ENCODE results near the gene ERC1.
"Not testable (repeated sequence)": the region's sequence is repeated elsewhere in the genome, so short reads cannot be mapped to it uniquely, and the experiment has no call there.

The ERC1 gene

GRCh38 chr12:1198854-1199253 lies 207.8 kb downstream of the ERC1 start:
- not testable (repeated sequence) for DNase-seq

- DNase-seq, result no peak
These were observed 208.7 kb downstream of the ERC1 start for GRCh38 chr12:1199700-1200099.

GRCh38 chr12:1201030-1201429 lies 210.0 kb downstream of the ERC1 start:
- DNase-seq, result no peak

- no peak for DNase-seq
These were observed 210.9 kb downstream of the ERC1 start for GRCh38 chr12:1201886-1202285.

GRCh38 chr12:1203735-1204019 lies 212.7 kb downstream of the ERC1 start:
- DNase-seq, result no peak

DNA sequence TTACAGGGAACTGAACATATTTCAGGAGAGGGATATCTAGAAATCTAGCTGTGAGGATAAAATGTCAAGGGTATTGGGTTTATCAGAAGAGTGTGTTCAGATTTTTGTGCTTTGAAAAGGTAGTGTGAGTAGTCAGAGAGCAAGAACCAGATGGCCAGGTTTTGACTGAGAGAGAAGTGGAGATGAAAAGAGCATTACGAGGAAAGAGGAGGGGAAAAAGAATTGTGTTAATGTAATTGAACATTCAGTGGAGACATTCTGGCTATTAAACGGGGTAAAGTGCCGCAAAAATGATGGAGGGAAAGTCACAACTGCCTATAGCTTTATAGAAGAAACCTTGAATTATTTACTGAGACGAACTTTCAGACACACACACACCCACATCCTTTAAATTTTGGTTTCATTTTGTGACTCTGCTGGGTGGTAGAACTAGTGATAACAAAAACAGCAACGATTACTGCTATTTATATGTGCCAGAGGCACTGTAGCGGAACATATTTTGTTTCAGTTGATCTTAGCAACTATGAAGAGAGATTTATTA lies 213.6 kb downstream of the ERC1 start:
- no peak for DNase-seq

GRCh38 chr12:1205512-1206060 lies 214.6 kb downstream of the ERC1 start:
- DNase-seq, result no peak

GRCh38 chr12:1206118-1206734 lies 215.2 kb downstream of the ERC1 start:
- no peak for DNase-seq

DNA sequence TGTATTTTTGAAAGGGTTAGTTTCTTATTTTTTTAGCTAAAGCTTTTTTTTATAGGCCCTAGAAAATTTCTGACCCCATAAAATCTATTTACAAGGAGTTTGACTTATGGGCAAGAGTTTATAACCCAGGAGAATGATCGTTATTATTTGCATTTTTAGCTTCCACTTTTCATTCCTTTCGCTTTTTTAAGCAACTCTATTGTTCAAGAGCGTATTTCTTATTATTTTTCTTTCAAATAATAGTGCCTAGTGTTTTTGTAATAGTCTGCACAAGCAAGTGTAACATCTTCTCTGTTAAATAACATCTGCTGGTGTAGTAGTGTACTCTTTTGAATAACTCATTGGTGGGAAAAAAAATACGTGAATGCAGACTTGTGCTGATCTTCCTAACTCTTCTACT lies 216.3 kb downstream of the ERC1 start:
- no peak for DNase-seq

- DNase-seq, result not testable (repeated sequence)
These were observed 217.7 kb downstream of the ERC1 start for GRCh38 chr12:1208719-1209118.

DNA sequence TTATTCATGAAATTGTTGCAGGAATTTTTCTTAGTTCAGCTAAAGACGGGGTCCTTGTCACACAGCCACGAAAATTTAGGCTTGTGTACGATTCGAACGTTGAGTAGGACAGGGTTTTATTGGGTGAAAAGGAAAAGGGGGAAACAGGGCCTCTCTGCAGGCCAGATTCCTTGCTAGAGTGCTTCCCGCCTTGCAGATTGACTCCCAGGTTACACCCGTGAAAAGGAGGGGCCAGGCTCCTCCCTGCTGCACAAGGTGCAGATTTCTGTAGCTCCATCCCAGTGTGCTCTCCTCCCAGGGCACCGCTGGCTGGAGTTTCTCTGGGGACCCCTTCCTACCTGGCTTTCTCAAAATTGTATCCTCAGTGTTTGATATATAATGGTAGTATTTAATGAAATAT lies 221.5 kb downstream of the ERC1 start:
- DNase-seq, result no peak

GRCh38 chr12:1213205-1213604 lies 222.2 kb downstream of the ERC1 start:
- DNase-seq, result no peak

- DNase-seq, result no peak
These were observed 222.7 kb downstream of the ERC1 start for GRCh38 chr12:1213618-1214205.

DNA sequence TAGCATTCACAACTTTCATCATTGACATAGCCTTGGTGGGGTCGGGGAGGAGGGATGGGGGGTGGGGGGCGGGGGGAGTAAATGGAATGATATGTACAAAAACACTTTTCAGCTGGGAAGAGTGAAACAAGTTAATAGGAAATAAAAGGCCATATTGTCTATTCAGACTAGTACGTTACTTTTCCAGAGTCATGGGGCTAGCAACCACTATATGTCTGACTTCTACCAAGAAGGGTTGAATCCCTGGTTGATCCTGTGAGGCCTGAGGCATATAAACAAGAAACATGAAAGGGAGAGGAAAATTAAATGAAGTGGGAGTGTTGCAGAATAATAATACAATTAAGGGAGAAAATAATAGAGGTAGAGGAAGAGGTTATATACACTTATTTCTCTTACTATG lies 225.5 kb downstream of the ERC1 start:
- DNase-seq, result no peak

DNA sequence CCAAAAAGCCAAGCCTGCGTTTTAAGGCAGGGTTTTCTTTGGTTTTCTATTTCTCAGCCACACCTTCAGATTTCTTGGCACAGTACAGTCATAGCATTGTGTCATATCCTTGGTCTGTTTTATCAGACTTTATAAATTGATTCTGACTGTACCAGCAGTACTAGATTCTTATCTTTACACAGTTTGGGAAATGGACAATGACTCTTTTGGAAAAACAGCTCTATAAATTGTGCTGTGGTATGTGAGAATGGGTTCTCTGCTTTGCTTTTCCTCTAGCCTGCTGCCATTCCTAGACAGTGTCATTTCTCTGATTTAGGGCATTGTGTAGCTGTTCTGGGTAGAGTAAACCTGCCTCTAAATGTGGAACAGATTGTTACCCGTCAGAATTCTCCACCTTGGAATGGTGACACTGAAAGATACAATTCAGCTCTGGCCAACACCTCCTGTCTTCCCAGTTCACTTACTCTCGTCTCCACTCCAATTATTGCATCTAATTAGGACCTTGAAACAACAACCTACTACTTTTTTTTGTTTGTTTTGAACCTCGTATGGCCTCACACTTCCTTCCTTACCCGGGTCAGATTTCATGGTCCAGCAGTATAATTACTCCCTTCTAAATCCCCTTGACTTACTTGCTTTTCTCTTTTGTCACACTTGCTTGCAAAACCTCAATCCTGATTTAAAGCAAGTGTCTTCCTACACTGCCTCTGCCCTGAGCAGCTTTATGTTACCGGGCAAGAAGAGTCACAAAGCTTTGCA lies 226.3 kb downstream of the ERC1 start:
- DNase-seq, result no peak

- DNase-seq, result no peak
These were observed 227.3 kb downstream of the ERC1 start for GRCh38 chr12:1218369-1218768.

DNA sequence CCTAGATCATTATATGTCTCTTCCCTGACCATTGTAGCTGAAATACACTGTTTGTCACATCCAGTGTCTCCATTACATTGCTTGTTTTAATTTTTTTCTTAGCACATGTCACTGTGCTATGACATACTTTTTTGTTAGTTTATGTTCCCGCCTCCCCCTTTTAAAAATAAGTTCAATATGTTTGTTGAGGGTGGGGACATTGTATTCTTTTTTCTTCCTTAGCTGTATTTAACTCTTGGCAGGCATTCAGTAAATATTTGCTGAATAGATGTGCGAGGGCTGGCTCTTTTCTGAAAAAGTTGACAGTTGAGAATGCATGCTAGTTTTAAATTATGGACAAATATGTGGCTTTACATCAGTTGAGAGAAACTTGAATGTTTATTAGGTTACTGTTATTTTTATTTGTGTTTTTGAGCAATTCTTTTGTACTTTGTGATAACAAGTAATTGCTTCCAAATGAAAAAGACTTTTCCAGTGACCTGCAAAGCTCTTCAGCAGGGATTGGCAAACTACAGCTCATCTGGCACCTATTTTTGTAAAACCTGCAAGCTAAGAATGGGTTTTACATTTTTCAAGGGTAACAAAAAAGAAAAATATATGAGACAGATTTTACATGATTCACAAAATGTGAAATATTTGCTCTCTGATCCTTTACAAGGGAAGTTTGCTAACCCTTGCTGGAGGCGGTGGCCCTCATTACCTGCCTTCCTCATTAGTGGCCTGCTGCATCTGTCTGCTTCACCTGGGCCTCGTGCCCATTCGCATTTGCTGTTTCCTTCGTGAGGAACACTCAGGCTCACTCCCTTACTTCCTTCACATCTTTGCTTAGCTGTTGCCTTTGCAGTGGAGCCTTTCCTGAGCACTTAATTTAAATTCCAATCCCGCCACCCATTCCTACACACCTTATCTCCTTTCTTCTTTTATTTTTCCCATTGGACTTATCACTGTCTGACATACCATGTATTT lies 229.4 kb downstream of the ERC1 start:
- no peak for DNase-seq

DNA sequence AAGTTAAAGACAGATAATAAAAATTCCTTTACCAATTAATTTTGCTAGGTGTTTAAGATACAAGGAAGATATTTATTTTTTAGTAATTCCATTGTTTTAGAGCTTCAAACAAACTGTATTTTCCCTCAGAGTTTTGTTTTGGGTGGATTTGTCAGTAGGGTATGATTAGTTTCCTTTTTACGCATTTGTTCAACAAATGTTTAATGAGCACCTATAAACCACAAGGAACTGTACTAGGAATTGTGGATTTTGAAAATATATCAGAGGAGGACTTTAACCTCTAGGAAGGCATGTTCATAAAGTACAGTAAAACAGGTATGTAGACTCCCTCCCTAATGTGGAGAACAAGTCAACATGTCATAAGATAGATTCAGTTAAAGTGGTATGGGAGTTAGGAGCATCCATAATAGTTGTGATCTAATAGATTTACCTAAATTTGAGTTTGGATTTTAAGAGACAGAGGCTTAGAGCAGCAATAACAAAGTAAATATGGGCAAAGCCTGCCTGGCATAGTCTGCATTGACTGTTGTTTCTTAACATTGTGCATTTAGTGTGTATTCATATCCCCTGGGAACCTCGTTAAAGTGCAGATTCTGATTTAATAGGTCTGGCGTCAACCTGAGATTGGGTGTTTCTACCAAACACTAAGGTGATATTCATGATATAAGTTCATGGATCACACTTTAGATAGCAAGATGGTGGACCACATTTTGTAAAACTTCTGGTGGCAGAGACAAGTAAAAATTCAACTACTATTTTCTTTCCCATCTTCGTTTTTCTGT lies 232.0 kb downstream of the ERC1 start:
- no peak for DNase-seq

GRCh38 chr12:1226951-1227350 lies 235.9 kb downstream of the ERC1 start:
- DNase-seq, result no peak

DNA sequence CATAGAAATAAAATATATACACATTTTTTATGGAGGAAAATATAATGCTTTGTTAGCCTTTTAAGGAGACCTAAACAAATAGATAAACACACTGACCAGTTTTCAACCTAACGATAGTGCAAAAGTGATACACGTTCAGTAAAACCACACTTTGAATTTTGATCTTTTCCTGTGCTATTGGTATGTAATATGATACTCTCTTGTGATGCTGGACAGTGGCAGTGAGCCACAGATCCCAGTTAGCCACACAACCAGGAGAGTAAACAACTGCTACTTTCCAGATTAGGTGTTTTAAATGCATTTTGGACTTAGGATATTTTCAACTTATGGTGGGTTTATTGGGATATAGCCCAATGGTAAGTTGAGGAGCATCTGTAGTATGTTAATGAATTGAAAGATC lies 243.1 kb downstream of the ERC1 start:
- DNase-seq, result no peak

DNA sequence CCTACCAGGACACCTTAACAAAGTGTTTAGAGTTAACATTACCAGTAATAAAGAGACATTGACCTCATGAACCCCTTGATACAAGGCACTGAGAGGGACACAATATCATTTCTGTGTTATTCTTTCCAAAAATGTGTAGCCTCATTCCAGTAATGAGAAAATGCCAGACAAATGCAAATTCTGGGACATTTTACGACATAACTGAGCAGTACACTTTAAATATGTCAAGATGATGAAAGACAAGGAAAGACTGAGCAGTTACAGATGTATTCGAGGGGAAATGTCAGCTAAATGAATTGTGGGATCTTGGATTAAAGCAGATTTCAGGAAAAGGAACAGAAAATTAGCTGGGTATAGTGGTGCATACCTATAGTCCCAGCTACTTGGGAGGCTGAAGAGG lies 255.6 kb downstream of the ERC1 start:
- DNase-seq, result peak; percentile 19

GRCh38 chr12:1250641-1251040 lies 259.6 kb downstream of the ERC1 start:
- DNase-seq, result no peak

Data from MV-4-11 (cell line).